Upper lobe of right lung (tissue), 1 donor: Measurements from ENCODE around the gene ZHX3. TPM values are rescaled to one million over a fixed set of nuclear protein-coding genes. Genes with fewer than 3 reads are reported as not detected.
A peak's percentile ranks its signal among the peaks of the same experiment; 100 is the strongest.
"Not testable (repeated sequence)": the region's sequence is repeated elsewhere in the genome, so short reads cannot be mapped to it uniquely, and the experiment has no call there.

Experiments
- ATAC-seq: fragments of 200-7000 bp; cut with Tn5 transposase; one replicate; pipeline ENCODE4 v1.9.1; 2020; ENCODE audit warnings: mild to moderate bottlenecking, moderate library complexity
- DNase-seq: peaks from one replicate; pipeline ENCODE4 v3.0.0-alpha.2; 2020
- H3K27ac ChIP-seq: fragments of 200-600 bp; one replicate; pipeline ENCODE4 v1.8.0; 2022
- H3K27me3 ChIP-seq: fragments of 200-600 bp; one replicate; pipeline ENCODE4 v1.8.0; 2022; ENCODE audit warnings: mild to moderate bottlenecking
- H3K36me3 ChIP-seq: fragments of 200-600 bp; one replicate; pipeline ENCODE4 v1.8.0; 2022
- H3K4me1 ChIP-seq: fragments of 200-600 bp; one replicate; pipeline ENCODE4 v1.8.0; 2022
- H3K4me3 ChIP-seq: fragments of 200-600 bp; one replicate; pipeline ENCODE4 v1.8.0; 2022; ENCODE audit warnings: mild to moderate bottlenecking
- H3K9me3 ChIP-seq: fragments of 200-600 bp; one replicate; pipeline ENCODE4 v1.8.0; 2022
- intact Hi-C: fragments of 100-400 bp; cut with DNase I; formaldehyde crosslinking; loops from one replicate; pipeline ENCODE4 v1.11.0; 2022
- total RNA-seq: library from RNA; stranded (reverse); fragmentation: NEBNext Ultra II Directional; extraction: Animal tissue kit (Norgen Biotek cat#: 25700); gene quantifications from one replicate; pipeline ENCODE4 v1.2.1, GENCODE V29; 2021
- TF ChIP-seq, protein P1 (sequence below): fragments of 200-600 bp; IDR thresholded peaks from one replicate; pipeline ENCODE4 v1.8.0; 2022; ENCODE audit warnings: antibody characterized with exemption
- donor health status: DM: no; HTN: yes; CAD: no; lungs with severe emphysema.

ZHX3 gene
- total RNA-seq, 1 donor from 2014 or later: 45.3 TPM

DNA sequence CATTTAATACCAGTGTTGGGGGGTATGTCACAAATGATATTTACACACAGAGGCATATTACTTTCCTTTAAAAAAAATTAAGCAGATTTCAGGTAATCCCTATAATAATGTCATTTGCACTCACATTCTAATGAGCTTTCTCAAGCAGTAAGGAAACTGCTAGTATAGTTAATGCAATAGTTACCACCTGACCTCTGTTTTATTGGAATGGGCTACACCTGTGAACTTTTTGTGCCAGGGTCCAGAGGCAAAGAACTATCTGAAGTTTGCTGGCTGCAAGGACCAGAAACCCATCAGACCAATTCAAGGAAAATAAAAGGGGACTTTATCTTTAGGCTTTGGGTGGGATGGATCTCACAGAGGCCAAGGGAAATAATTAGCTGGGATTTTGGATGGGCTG lies 2.9 kb upstream of the ZHX3 start:
- peak overlapping the region; percentile 42 for H3K27ac ChIP-seq
- H3K36me3 ChIP-seq: no peaks in the 10 kb centered on the region
- no peak for DNase-seq
- H3K9me3 ChIP-seq: no peaks in the 10 kb centered on the region
- intact Hi-C loops: no loop called here
- ATAC-seq: no peak
- peaks cover 9% of the 10 kb centered on the region for H3K4me1 ChIP-seq
- TF ChIP-seq, protein P1, sequence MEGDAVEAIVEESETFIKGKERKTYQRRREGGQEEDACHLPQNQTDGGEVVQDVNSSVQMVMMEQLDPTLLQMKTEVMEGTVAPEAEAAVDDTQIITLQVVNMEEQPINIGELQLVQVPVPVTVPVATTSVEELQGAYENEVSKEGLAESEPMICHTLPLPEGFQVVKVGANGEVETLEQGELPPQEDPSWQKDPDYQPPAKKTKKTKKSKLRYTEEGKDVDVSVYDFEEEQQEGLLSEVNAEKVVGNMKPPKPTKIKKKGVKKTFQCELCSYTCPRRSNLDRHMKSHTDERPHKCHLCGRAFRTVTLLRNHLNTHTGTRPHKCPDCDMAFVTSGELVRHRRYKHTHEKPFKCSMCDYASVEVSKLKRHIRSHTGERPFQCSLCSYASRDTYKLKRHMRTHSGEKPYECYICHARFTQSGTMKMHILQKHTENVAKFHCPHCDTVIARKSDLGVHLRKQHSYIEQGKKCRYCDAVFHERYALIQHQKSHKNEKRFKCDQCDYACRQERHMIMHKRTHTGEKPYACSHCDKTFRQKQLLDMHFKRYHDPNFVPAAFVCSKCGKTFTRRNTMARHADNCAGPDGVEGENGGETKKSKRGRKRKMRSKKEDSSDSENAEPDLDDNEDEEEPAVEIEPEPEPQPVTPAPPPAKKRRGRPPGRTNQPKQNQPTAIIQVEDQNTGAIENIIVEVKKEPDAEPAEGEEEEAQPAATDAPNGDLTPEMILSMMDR: no peak
- no peak overlapping the region for H3K4me3 ChIP-seq
- H3K27me3 ChIP-seq: no peaks in the 10 kb centered on the region

DNA sequence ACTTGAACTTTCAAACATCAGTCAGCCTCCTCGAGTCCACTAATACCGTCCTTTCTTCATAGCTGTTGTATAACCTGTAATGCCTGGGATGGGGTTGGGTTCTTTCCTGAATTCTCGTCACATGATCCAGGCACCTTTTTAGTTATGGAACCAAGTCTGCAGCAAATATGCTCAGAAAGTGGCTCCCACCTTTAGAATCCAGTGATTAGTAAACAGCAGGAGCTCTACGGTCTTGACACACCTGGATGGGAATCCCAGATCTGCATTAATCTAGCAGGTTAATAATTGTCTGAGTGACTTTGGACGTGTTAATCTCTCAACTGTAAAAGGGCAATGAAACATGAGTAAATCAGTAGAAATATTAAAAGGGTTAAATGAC lies 729 bp upstream of the ZHX3 start:
- TF ChIP-seq, protein P1: no peak
- DNase-seq (no peak), ATAC-seq (no peak)
- Histone ChIP-seq H3K9me3 (no peaks in the 10 kb centered on the region), H3K27ac (peak overlapping the region; percentile 65), H3K4me1 (peaks cover 18% of the 10 kb centered on the region), H3K4me3 (peak overlapping the region; percentile 49), H3K36me3 (no peaks in the 10 kb centered on the region), H3K27me3 (no peaks in the 10 kb centered on the region)
- intact Hi-C loops: no loop called here

DNA sequence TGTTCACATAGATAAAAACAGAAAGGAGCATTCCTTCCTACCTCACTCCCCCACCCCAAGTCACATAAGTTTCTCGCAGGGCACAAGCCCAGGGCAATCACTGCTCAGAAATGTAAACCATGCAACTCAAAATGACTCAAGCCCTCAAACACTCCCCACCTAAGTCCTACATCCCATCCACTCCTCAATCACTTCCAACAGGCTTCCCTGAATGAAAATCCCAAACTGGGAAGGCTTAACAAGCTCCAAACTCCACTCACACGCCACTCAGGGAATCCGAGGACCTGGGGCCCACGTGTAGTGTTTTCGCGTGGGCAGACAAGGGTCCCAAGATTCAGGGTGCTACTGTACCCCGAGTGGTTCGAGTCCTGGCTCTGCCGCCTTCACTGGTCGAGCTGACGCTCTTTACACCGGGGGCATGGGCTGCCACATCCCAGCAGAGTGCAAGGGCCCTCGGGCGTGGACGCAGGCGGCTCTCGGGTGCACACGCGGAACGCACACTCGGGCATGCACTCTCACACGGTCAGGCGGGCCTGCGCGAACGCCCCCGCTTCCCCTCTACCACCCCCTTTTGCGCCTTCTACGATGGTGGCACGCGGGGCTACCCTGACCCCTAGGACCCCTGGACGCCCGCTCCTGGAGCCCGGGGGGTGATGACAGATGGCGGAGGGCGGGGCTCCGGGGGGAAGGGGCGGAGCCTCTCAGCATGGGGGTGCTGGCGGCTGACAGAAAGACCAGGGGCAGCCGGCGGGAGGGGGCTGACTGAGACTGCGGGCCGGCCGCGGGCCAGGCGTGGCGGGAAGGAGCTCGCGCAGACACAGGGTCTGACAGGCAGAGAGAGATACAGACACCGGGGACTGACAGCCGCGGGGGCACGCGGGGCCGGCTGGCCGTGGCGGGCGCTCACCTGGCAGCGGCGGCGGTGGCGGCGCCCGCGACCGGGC lies 657 bp downstream of the ZHX3 start:
- peaks cover 18% of the 10 kb centered on the region for H3K4me1 ChIP-seq
- TF ChIP-seq, protein P1: no peak
- peak overlapping the region; percentile 82 for H3K4me3 ChIP-seq
- no peaks in the 10 kb centered on the region for H3K36me3 ChIP-seq
- intact Hi-C loops: no loop called here
- DNase-seq (peak; percentile 91), ATAC-seq (peak; percentile 63)
- H3K27ac ChIP-seq: peak overlapping the region; percentile 90
- H3K9me3 ChIP-seq: no peaks in the 10 kb centered on the region
- no peaks in the 10 kb centered on the region for H3K27me3 ChIP-seq

DNA sequence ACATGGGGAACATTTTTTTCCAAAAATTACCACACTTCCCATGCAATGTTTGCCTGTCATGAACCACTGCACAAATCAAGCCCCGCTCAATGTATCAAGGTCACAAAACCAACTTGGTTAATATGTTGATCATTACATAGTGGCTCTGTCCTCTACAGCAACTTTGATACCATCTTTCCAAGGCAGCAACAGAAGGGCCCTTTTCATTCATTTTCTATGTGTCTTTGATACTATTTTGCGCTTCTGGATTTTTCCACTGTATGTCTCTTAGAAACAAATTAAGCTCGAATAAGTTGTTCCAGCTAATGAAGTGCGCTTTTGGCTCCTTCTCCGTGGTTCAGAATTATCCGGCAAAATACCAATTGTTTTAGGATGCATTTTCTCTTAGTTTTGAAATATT lies 1.5 kb downstream of the ZHX3 start:
- H3K9me3 ChIP-seq: no peaks in the 10 kb centered on the region
- intact Hi-C loops: no loop called here
- peak overlapping the region; percentile 82 for H3K4me3 ChIP-seq
- H3K36me3 ChIP-seq: no peaks in the 10 kb centered on the region
- H3K4me1 ChIP-seq: peaks cover 18% of the 10 kb centered on the region
- H3K27ac ChIP-seq: peak overlapping the region; percentile 90
- H3K27me3 ChIP-seq: no peaks in the 10 kb centered on the region
- DNase-seq (no peak), ATAC-seq (no peak)
- TF ChIP-seq, protein P1: no peak

DNA sequence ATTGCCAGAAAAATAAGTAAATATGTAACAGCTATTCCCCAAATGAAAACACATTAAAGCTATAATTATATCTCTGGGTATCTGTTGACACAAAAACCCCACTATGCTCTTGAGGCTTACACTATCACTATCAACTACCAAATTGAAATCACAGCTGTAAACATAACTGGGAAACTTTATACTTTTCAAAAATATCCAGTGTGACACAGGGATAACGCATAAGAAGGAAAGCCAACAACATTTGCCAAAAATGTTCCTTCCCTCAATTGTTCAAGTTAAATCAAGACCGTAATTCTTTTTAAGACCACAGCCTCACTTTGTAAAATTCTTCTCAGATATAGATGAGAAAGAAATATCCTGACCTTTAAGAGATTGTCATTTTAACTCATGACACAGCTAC lies 3.1 kb downstream of the ZHX3 start:
- Histone ChIP-seq H3K9me3 (no peaks in the 10 kb centered on the region), H3K36me3 (no peaks in the 10 kb centered on the region), H3K27ac (peak overlapping the region; percentile 90), H3K4me3 (no peak overlapping the region), H3K27me3 (no peaks in the 10 kb centered on the region), H3K4me1 (peaks cover 20% of the 10 kb centered on the region)
- DNase-seq (no peak), ATAC-seq (no peak)
- intact Hi-C loops: no loop called here
- TF ChIP-seq, protein P1: no peak

DNA sequence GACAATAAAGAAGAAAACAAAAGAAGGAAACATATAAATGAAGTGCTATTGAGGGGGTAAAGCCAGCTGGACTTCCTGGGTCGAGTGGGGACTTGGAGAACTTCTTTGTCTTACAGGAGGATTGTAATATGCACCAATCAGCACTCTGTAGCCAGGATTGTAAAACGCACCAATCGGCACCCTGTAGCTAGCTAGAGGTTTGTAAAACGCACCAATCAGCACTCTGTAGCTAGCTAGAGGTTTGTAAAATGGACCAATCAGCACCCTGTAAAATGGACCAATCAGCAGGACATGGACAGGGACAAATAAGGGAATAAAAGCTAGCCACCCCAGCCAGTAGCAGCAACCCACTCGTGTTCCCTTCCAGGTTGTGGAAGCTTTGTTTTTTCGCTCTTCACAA lies 5.5 kb downstream of the ZHX3 start:
- intact Hi-C loops: not testable (repeated sequence)

More for the DNA sequence above, 5.5 kb downstream of the ZHX3 start:
- H3K9me3 ChIP-seq, H3K27me3 ChIP-seq, H3K4me3 ChIP-seq, H3K27ac ChIP-seq, ATAC-seq, DNase-seq, H3K36me3 ChIP-seq: not testable (repeated sequence)
- peaks cover 35% of the 10 kb centered on the region for H3K4me1 ChIP-seq
